A673 (cell line): ENCODE data around the gene IFT122. TPM values are rescaled to one million over a fixed set of nuclear protein-coding genes. Genes with fewer than 3 reads are reported as not detected.
"Not testable (repeated sequence)": the region's sequence is repeated elsewhere in the genome, so short reads cannot be mapped to it uniquely, and the experiment has no call there.

Experiments used
- BruUV-seq: library from RNA; stranded (reverse); fragments of 400-500 nt; replicated peaks from 2 replicates; lab custom pipeline; 2021; lab: Mats Ljungman, UMichigan
- CTCF ChIA-PET: fragments of 300-600 bp; sonication (Branson Sonifier 250); formaldehyde crosslinking; loops from one replicate; lab custom pipeline; 2022; ENCODE audit warnings: antibody characterized with exemption; lab: Charles Lee
- POLR2A ChIA-PET: fragments of 300-600 bp; sonication (Branson Sonifier 250); formaldehyde crosslinking; loops from one replicate; lab custom pipeline; 2022; ENCODE audit warnings: antibody characterized with exemption; ENCODE audit not compliant: low non-redundant PET; lab: Charles Lee
- DNase-seq: peaks from one replicate; pipeline ENCODE4 v3.0.0-alpha.2; 2015; ENCODE audit warnings: low spot score
- H3K27ac ChIP-seq: fragments of 200-600 bp; sonication (generic); 2 replicates; pipeline ENCODE4 v1.5.1; 2016; ENCODE audit warnings: mixed run types, low read depth, mild to moderate bottlenecking, mixed read lengths, antibody characterized with exemption, low read length; ENCODE audit not compliant: poor library complexity, severe bottlenecking
- H3K27me3 ChIP-seq: fragments of 200-600 bp; sonication (generic); replicated peaks from 2 replicates; pipeline ENCODE4 v1.6.1; 2017; ENCODE audit warnings: mixed run types, low read depth, mild to moderate bottlenecking, mixed read lengths, antibody characterized with exemption, low read length; ENCODE audit not compliant: insufficient read depth, poor library complexity
- H3K36me3 ChIP-seq: fragments of 200-600 bp; sonication (generic); 2 replicates; pipeline ENCODE4 v1.6.1; 2016; ENCODE audit warnings: mixed run types, mild to moderate bottlenecking, mixed read lengths, antibody characterized with exemption, low read length; ENCODE audit not compliant: insufficient read depth, poor library complexity, severe bottlenecking
- H3K4me1 ChIP-seq: fragments of 200-600 bp; sonication (generic); 2 replicates; pipeline ENCODE4 v1.6.1; 2017; ENCODE audit warnings: mixed run types, mild to moderate bottlenecking, mixed read lengths, antibody characterized with exemption, low read length; ENCODE audit not compliant: insufficient read depth, poor library complexity, severe bottlenecking
- H3K4me3 ChIP-seq: fragments of 200-600 bp; sonication (generic); 2 replicates; pipeline ENCODE4 v1.5.1; 2016; ENCODE audit warnings: low read depth, mixed run types, mild to moderate bottlenecking, mixed read lengths, low read length; ENCODE audit not compliant: poor library complexity, severe bottlenecking
- H3K9me3 ChIP-seq: fragments of 200-600 bp; sonication (generic); 2 replicates; pipeline ENCODE4 v1.6.1; 2016; ENCODE audit warnings: mixed run types, low read depth, mild to moderate bottlenecking, mixed read lengths, antibody characterized with exemption, low read length; ENCODE audit not compliant: poor library complexity, severe bottlenecking
- EZH2 ChIP-seq: fragments of 200-600 bp; sonication (generic); IDR thresholded peaks from 2 replicates; pipeline ENCODE4 v1.6.1; 2017; ENCODE audit warnings: borderline replicate concordance, low read depth, mild to moderate bottlenecking, mixed read lengths, antibody characterized with exemption, low read length; ENCODE audit not compliant: poor library complexity, severe bottlenecking
- intact Hi-C: fragments of 100-400 bp; cut with micrococcal nuclease; formaldehyde crosslinking; loops from one replicate; pipeline ENCODE4 v1.10.0; 2022; ENCODE audit not compliant: unreplicated experiment
- total RNA-seq: library from RNA; stranded (reverse); gene quantifications from 2 replicates; pipeline ENCODE4 v1.2.3, GENCODE V29; 2021
- TF ChIP-seq, protein P1 (sequence below): fragments of 300-800, 200-600 bp; sonication (generic); conservative IDR thresholded peaks from 2 replicates; pipeline ENCODE4 v1.5.1; 2017; ENCODE audit warnings: low read depth, mild to moderate bottlenecking, antibody characterized with exemption, low read length, moderate library complexity, mixed read lengths

The IFT122 gene
- total RNA-seq, 1 experiment from 2014 or later = 48.2 TPM

DNA sequence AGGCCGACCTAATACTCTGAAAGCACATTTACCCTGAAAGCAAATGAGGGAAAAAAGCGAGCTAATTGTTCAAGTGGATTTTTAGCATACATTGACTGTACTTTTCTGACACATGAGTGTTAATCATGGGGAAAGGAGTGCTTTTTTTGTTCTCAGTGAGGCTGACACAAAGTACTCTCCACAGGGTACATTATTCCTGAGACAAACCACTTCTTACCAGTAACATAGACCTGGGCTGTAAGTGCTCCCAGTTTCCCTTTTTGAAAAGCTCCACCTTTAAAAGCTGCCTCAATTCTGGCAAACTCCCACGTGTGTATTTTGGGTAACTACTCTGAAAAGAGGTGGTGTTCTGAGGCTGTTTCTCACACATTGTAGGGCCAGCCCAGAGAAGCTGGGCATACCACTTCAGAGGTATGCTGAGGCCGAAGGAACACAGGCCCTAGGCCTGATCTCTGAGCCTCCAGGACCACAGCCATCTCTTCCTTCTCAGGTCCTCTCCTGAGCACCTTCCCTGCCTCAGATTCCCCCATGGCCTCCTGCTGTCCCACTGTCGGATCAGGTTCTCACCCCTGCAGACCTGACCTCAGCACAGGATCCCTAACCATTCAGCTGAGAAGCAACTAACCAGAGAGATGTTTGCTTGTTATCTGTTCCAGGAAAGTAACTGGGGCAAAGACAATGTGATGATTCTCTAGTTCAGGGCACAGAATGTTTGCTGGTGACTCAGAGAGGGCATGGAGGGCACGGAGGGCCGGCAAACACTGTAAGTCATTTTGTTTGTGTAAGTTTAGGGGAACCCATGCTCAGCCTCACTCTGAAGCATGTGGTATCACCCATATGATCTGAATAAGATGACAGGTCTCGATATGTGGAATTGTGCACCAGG lies 58.8 kb downstream of the IFT122 start:
- intact Hi-C loops = loop anchor here (10.0 kb wide), 1 partner anchor 496 kb away; no protein-coding TSS in a partner anchor
- BruUV-seq, H3K4me1 ChIP-seq, CTCF ChIA-PET, H3K36me3 ChIP-seq, POLR2A ChIA-PET, H3K4me3 ChIP-seq, H3K9me3 ChIP-seq, H3K27me3 ChIP-seq, DNase-seq, H3K27ac ChIP-seq: not testable (repeated sequence)

DNA sequence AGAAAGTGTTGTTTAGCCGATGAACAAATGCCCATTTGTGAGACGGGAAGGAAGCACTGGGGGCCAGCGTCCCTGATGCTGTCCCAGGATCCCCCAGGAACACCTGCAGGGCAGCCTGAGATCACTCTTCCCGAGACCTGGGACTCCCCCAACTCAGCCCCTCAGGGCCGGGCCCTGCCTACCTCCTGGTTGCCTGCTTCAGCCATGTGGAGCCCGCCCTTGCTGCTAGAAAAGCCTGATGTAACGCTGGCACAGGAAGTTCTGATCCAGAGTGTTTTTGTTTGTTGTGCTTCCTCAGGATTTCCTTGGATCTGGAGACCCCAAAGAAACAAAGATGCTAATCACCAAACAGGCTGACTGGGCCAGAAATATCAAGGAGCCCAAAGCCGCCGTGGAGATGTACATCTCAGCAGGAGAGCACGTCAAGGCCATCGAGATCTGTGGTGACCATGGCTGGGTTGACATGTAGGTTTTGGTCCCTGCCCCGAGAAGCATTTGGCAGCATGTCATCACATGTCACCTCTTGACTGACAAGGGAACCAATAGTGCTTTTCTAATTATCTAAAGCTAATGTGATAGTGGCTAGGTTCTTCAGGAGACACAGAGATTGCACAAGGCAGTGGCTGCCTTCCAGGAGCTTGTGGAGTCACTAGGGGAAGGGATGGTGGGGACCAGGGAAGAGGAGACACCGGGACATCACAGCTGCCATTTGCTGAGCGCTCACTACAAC lies 59.7 kb downstream of the IFT122 start:
- POLR2A ChIA-PET, CTCF ChIA-PET: not testable (repeated sequence)

DNA sequence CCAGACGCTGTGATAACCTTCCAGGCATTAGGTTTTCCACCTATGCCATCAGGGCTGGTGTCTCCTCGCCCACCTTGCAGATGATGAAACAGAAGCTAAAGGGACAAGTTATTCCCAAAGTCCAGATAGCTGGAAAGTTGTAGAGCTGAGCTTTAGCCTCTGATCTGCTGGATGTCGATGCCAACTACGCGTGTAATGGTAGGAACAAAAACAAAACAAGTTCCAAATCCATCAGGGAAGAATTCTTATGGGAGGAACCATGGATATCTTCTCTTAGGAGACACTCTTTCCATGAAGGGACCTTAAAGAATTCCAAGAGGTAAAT lies 60.3 kb downstream of the IFT122 start:
- DNase-seq = no peak
- Histone ChIP-seq H3K9me3 (no peaks in the 10 kb centered on the region), H3K27ac (no peak overlapping the region), H3K4me3 (no peak overlapping the region), H3K36me3 (no peaks in the 10 kb centered on the region), H3K4me1 (no peaks in the 10 kb centered on the region), H3K27me3 (no peaks in the 10 kb centered on the region)
- intact Hi-C loops = no loop called here
- BruUV-seq = no TSS peak
- no peak for TF ChIP-seq EZH2
- TF ChIP-seq, protein P1, sequence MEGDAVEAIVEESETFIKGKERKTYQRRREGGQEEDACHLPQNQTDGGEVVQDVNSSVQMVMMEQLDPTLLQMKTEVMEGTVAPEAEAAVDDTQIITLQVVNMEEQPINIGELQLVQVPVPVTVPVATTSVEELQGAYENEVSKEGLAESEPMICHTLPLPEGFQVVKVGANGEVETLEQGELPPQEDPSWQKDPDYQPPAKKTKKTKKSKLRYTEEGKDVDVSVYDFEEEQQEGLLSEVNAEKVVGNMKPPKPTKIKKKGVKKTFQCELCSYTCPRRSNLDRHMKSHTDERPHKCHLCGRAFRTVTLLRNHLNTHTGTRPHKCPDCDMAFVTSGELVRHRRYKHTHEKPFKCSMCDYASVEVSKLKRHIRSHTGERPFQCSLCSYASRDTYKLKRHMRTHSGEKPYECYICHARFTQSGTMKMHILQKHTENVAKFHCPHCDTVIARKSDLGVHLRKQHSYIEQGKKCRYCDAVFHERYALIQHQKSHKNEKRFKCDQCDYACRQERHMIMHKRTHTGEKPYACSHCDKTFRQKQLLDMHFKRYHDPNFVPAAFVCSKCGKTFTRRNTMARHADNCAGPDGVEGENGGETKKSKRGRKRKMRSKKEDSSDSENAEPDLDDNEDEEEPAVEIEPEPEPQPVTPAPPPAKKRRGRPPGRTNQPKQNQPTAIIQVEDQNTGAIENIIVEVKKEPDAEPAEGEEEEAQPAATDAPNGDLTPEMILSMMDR = no peak
- POLR2A ChIA-PET = no interaction called here
- CTCF ChIA-PET = no interaction called here

More for the DNA sequence above, 59.7 kb downstream of the IFT122 start:
- not testable (repeated sequence) for H3K4me3 ChIP-seq, H3K27ac ChIP-seq, BruUV-seq, H3K27me3 ChIP-seq, H3K4me1 ChIP-seq, DNase-seq, H3K9me3 ChIP-seq, H3K36me3 ChIP-seq
- intact Hi-C loops = loop anchor here (10.0 kb wide), 1 partner anchor 495 kb away; no protein-coding TSS in a partner anchor

DNA sequence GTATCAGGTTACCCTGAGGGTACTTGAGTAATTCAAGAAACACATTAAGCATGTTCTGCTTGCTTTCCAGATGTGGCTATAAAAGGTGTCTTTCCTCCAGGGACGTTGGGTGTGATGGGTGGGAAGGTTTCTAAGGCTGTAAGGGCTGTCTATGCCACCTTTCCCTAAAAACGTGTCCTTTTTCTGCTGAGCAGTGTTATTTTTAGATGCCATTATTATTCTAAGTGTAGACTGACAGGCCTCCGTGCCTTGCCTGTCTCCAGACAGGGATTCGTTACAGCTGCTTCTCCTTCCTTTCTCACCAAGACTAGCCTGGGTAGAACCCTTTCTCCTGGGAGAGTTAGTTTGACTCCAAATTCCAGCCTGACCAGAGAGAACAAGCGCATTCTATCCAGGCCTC lies 61.6 kb downstream of the IFT122 start:
- POLR2A ChIA-PET = no interaction called here
- no peak for TF ChIP-seq EZH2
- TF ChIP-seq, protein P1 = no peak
- Histone ChIP-seq H3K9me3 (no peaks in the 10 kb centered on the region), H3K36me3 (no peaks in the 10 kb centered on the region), H3K4me3 (no peak overlapping the region), H3K4me1 (no peaks in the 10 kb centered on the region), H3K27ac (no peak overlapping the region), H3K27me3 (no peaks in the 10 kb centered on the region)
- CTCF ChIA-PET = no interaction called here
- BruUV-seq = no TSS peak
- intact Hi-C loops = no loop called here
- DNase-seq = no peak
